Measurements from ENCODE around the gene IL18RAP. TPM values are rescaled to one million over a fixed set of nuclear protein-coding genes. Genes with fewer than 3 reads are reported as not detected.

IL18RAP gene
- total and polyA plus RNA-seq, 2 donors (not counting 1 experiment from before 2014, with no cell fraction given) = 0.22 to 1.4 TPM

DNA sequence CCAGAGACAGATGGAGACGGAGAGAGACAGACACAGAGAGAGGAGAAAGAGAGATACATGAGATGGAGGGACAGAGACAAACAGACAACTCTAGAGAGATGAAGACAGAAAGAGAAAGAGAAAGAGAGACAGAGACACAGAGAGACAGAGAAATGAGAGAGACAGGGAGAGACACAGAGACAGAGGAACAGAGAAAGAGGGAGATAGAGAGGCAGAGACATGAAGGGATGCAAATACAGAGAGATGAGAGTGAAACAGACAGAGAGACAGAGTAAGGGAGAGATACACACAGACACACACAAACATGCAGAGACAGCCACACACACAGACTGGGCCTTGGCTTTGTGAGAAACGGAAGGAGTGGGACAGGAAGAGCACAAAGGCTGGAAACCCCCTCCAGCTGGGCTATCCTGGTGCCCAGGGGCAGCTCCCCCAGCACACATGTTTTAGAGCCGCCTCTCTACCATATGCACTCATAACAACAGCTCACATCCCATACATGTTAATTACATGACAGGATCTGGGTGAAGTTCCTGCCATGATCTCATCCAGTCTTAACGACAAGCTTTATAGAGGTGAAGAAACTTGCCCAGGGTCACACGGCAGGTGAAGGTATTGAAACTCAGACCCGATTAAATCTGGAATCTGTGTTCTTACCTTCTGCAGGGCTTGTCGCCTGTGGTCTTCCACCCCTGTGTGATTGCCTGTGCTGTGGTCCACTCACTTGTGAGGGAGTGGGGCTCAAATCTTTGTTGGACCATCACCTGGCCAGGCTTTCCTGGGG, 35.0 kb upstream of the IL18RAP start:
- H2AFZ ChIP-seq (ENCODE audit: insufficient read depth, low read depth, low read length, poor library complexity, severe bottlenecking) = no peak overlapping the region
- no peaks in the 10 kb centered on the region for H4K20me1 ChIP-seq (ENCODE audit: control insufficient read depth, insufficient read depth, low read length, poor library complexity, severe bottlenecking)
- ChIA-PET CTCF (no interaction called here), POLR2A (no interaction called here)
- no peak overlapping the region for H3K27ac ChIP-seq (ENCODE audit: low read length in 2 of 2)
- ATAC-seq (ENCODE audit: low read depth) = no peak
- intact Hi-C loops (cut with micrococcal nuclease) = no loop called here
- peaks cover 11% of the 10 kb centered on the region for H3K9me3 Mint-ChIP-seq (ENCODE audit: insufficient read depth)
- no peaks in the 10 kb centered on the region for H3K36me3 ChIP-seq (replicated peaks in 1 of 2; ENCODE audit: control extremely low read depth in 1 of 2, control insufficient read depth in 1 of 2, extremely low read depth in 1 of 2, insufficient read depth in 2 of 2, low read length in 1 of 2)
- H3K4me3 ChIP-seq (ENCODE audit: control extremely low read depth in 1 of 5, extremely low read depth in 1 of 5, insufficient read depth in 1 of 5, low read depth in 2 of 5, low read length in 4 of 5) = no peak overlapping the region
- no peak overlapping the region for H3K9ac ChIP-seq (ENCODE audit: low read length)
- peaks cover 2% of the 10 kb centered on the region for H3K4me1 Mint-ChIP-seq
- TF ChIP-seq EZH2 (IDR thresholded peaks at IDR 0.05; ENCODE audit: borderline replicate concordance, insufficient read depth, low read depth, low read length, poor library complexity, severe bottlenecking) = no peak
- TF ChIP-seq, protein P1, sequence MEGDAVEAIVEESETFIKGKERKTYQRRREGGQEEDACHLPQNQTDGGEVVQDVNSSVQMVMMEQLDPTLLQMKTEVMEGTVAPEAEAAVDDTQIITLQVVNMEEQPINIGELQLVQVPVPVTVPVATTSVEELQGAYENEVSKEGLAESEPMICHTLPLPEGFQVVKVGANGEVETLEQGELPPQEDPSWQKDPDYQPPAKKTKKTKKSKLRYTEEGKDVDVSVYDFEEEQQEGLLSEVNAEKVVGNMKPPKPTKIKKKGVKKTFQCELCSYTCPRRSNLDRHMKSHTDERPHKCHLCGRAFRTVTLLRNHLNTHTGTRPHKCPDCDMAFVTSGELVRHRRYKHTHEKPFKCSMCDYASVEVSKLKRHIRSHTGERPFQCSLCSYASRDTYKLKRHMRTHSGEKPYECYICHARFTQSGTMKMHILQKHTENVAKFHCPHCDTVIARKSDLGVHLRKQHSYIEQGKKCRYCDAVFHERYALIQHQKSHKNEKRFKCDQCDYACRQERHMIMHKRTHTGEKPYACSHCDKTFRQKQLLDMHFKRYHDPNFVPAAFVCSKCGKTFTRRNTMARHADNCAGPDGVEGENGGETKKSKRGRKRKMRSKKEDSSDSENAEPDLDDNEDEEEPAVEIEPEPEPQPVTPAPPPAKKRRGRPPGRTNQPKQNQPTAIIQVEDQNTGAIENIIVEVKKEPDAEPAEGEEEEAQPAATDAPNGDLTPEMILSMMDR (IDR thresholded peaks at IDR 0.05) = no peak
- H3K27me3 ChIP-seq (replicated peaks in 1 of 4; ENCODE audit: control extremely low read depth in 1 of 4, control insufficient read depth in 3 of 4, insufficient read depth in 4 of 4, low read length in 3 of 4) = no peaks in the 10 kb centered on the region
- 93% methylated on average over 5 of the region's 7 CpGs for WGBS (ENCODE audit: insufficient coverage)
- H3K4me1 ChIP-seq (ENCODE audit: control insufficient read depth in 2 of 2, insufficient read depth in 2 of 2, low read length in 2 of 2) = no peaks in the 10 kb centered on the region
- H3K9me3 ChIP-seq (ENCODE audit: control extremely low read depth in 1 of 3, control insufficient read depth in 2 of 3, insufficient read depth in 1 of 3, low read length in 2 of 3) = peaks cover 3 to 13% (median 5%) of the 10 kb centered on the region in 3 donors
- no peak overlapping the region for H3K4me3 Mint-ChIP-seq
- no peaks in the 10 kb centered on the region for H3K27me3 Mint-ChIP-seq
- no peak overlapping the region for H3K27ac Mint-ChIP-seq
- no peak for DNase-seq
- no peak overlapping the region for H3K4me2 ChIP-seq (replicated peaks; ENCODE audit: low read depth, low read length, poor library complexity, severe bottlenecking)
- no peaks in the 10 kb centered on the region for H3K79me2 ChIP-seq (ENCODE audit: control insufficient read depth, insufficient read depth, low read length)

DNA sequence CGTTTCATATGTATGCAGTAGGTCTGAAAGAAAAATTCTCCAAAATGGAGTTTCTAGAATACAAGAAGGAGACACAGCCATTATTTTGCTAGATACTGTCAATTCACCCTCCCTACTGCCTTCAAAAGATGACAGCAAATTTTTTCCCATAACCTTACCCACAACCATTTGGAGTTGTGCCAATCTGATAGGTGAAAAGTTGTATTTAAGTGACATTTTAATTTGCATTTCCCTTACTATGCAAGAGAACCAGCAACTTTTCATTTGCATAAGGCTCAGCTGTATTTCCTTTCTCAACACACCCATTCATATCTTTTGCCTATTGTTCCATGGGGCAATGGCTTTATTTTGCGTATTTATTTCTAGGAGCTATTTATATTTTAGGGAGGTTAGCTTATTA, 31.4 kb upstream of the IL18RAP start:
- H3K79me2 ChIP-seq (ENCODE audit: control insufficient read depth, insufficient read depth, low read length) = no peaks in the 10 kb centered on the region
- H3K4me1 ChIP-seq (ENCODE audit: control insufficient read depth in 2 of 2, insufficient read depth in 2 of 2, low read length in 2 of 2) = no peaks in the 10 kb centered on the region
- POLR2A ChIA-PET = no interaction called here
- Mint-ChIP-seq H3K9me3 (ENCODE audit: insufficient read depth) (no peaks in the 10 kb centered on the region), H3K4me1 (peaks cover 2% of the 10 kb centered on the region), H3K27me3 (no peaks in the 10 kb centered on the region), H3K27ac (no peak overlapping the region), H3K4me3 (no peak overlapping the region)
- DNase-seq (no peak), ATAC-seq (ENCODE audit: low read depth) (no peak)
- H3K4me2 ChIP-seq (replicated peaks; ENCODE audit: low read depth, low read length, poor library complexity, severe bottlenecking) = no peak overlapping the region
- H3K4me3 ChIP-seq (ENCODE audit: control extremely low read depth in 1 of 5, extremely low read depth in 1 of 5, insufficient read depth in 1 of 5, low read depth in 2 of 5, low read length in 4 of 5) = no peak overlapping the region
- WGBS (ENCODE audit: insufficient coverage) = no CpG with 5 or more reads among the region's 2 CpGs
- intact Hi-C loops (cut with micrococcal nuclease) = no loop called here
- no peak for TF ChIP-seq EZH2 (IDR thresholded peaks at IDR 0.05; ENCODE audit: borderline replicate concordance, insufficient read depth, low read depth, low read length, poor library complexity, severe bottlenecking)
- TF ChIP-seq, protein P1 (IDR thresholded peaks at IDR 0.05) = no peak
- no peaks in the 10 kb centered on the region for H4K20me1 ChIP-seq (ENCODE audit: control insufficient read depth, insufficient read depth, low read length, poor library complexity, severe bottlenecking)
- CTCF ChIA-PET = no interaction called here
- H3K36me3 ChIP-seq (replicated peaks in 1 of 2; ENCODE audit: control extremely low read depth in 1 of 2, control insufficient read depth in 1 of 2, extremely low read depth in 1 of 2, insufficient read depth in 2 of 2, low read length in 1 of 2) = no peaks in the 10 kb centered on the region
- H3K27me3 ChIP-seq (replicated peaks in 1 of 4; ENCODE audit: control extremely low read depth in 1 of 4, control insufficient read depth in 3 of 4, insufficient read depth in 4 of 4, low read length in 3 of 4) = no peaks in the 10 kb centered on the region
- no peak overlapping the region for H3K27ac ChIP-seq (ENCODE audit: low read length in 2 of 2)
- H3K9me3 ChIP-seq (ENCODE audit: control extremely low read depth in 1 of 3, control insufficient read depth in 2 of 3, insufficient read depth in 1 of 3, low read length in 2 of 3) = no peaks in the 10 kb centered on the region
- no peak overlapping the region for H2AFZ ChIP-seq (ENCODE audit: insufficient read depth, low read depth, low read length, poor library complexity, severe bottlenecking)
- no peak overlapping the region for H3K9ac ChIP-seq (ENCODE audit: low read length)

Data from B cell (primary cell).